Trophoblast cell (in vitro differentiated cells and primary cell): ENCODE data around the gene ZNF462.
A peak's percentile ranks its signal among the peaks of the same experiment; 100 is the strongest.

Experiments
- DNase-seq, 2 donors: peaks; one replicate each; pipeline ENCODE4 v3.0.0-alpha.2; 2016
- H2AFZ ChIP-seq: 2 replicates; pipeline ENCODE4 v1.6.1; 2013; ENCODE audit warnings: low read length, moderate library complexity, mild to moderate bottlenecking; ENCODE audit not compliant: insufficient read depth, poor library complexity
- H2AK5ac ChIP-seq: 2 replicates; pipeline ENCODE4 v1.6.1; 2013; ENCODE audit warnings: mild to moderate bottlenecking, low read length
- H2BK120ac ChIP-seq: 2 replicates; pipeline ENCODE4 v1.6.1; 2013; ENCODE audit warnings: low read length, mild to moderate bottlenecking, moderate library complexity; ENCODE audit not compliant: insufficient read depth, poor library complexity
- H2BK12ac ChIP-seq: 2 replicates; pipeline ENCODE4 v1.6.1; 2013; ENCODE audit warnings: mild to moderate bottlenecking, low read length, moderate library complexity
- H2BK5ac ChIP-seq: 2 replicates; pipeline ENCODE4 v1.6.1; 2013; ENCODE audit warnings: low read length, low read depth, moderate library complexity, mild to moderate bottlenecking; ENCODE audit not compliant: poor library complexity
- H3K14ac ChIP-seq: 2 replicates; pipeline ENCODE4 v1.6.1; 2013; ENCODE audit warnings: mild to moderate bottlenecking, low read length
- H3K18ac ChIP-seq: 2 replicates; pipeline ENCODE4 v1.6.1; 2013; ENCODE audit warnings: mild to moderate bottlenecking, low read length
- H3K23ac ChIP-seq: 2 replicates; pipeline ENCODE4 v1.6.1; 2013; ENCODE audit warnings: low read length
- H3K27ac ChIP-seq: 2 replicates; pipeline ENCODE4 v1.5.1; 2013; ENCODE audit warnings: low read depth, mild to moderate bottlenecking, inconsistent platforms, low read length, moderate library complexity
- H3K27me3 ChIP-seq: 2 replicates; pipeline ENCODE4 v1.6.1; 2013; ENCODE audit warnings: inconsistent platforms, mild to moderate bottlenecking, low read length, moderate library complexity; ENCODE audit not compliant: insufficient read depth
- H3K36me3 ChIP-seq, 2 experiments: 1 replicate in 1 of 2; 2 replicates in 1 of 2; pipeline ENCODE4 v1.6.1; 2013; ENCODE audit warnings: low read length in 2 of 2, mild to moderate bottlenecking in 2 of 2, moderate library complexity in 1 of 2; ENCODE audit not compliant: insufficient read depth in 2 of 2, control insufficient read depth in 1 of 2
- H3K4ac ChIP-seq: 2 replicates; pipeline ENCODE4 v1.6.1; 2013; ENCODE audit warnings: low read depth, mild to moderate bottlenecking, low read length, moderate library complexity
- H3K4me1 ChIP-seq, 2 experiments: 1 replicate in 1 of 2; 2 replicates in 1 of 2; pipeline ENCODE4 v1.6.1; 2013; ENCODE audit warnings: low read length in 2 of 2, mild to moderate bottlenecking in 2 of 2, moderate library complexity in 1 of 2; ENCODE audit not compliant: insufficient read depth in 2 of 2, control insufficient read depth in 1 of 2
- H3K4me2 ChIP-seq: 2 replicates; pipeline ENCODE4 v1.6.1; 2013; ENCODE audit warnings: inconsistent platforms, mild to moderate bottlenecking, low read length, moderate library complexity
- H3K4me3 ChIP-seq: 2 replicates; pipeline ENCODE4 v1.5.1; 2013; ENCODE audit warnings: mild to moderate bottlenecking, low read depth, low read length, inconsistent platforms
- H3K79me1 ChIP-seq: one replicate; pipeline ENCODE4 v1.6.1; 2013; ENCODE audit warnings: low read length
- H3K79me2 ChIP-seq: 2 replicates; pipeline ENCODE4 v1.6.1; 2013; ENCODE audit warnings: low read length, mild to moderate bottlenecking; ENCODE audit not compliant: control insufficient read depth, insufficient read depth, poor library complexity
- H3K9ac ChIP-seq: 2 replicates; pipeline ENCODE4 v1.6.1; 2013; ENCODE audit warnings: mild to moderate bottlenecking, low read length
- H3K9me3 ChIP-seq: 2 replicates; pipeline ENCODE4 v1.6.1; 2013; ENCODE audit warnings: low read depth, mild to moderate bottlenecking, control low read depth, inconsistent platforms, low read length; ENCODE audit not compliant: insufficient read depth
- H4K12ac ChIP-seq: 2 replicates; pipeline ENCODE4 v1.6.1; 2013; ENCODE audit warnings: low read depth, mild to moderate bottlenecking, low read length, moderate library complexity
- H4K8ac ChIP-seq: 2 replicates; pipeline ENCODE4 v1.6.1; 2013; ENCODE audit warnings: low read depth, mild to moderate bottlenecking, low read length, moderate library complexity
- H4K91ac ChIP-seq: one replicate; pipeline ENCODE4 v1.6.1; 2013; ENCODE audit warnings: low read depth, mild to moderate bottlenecking, low read length, moderate library complexity
- WGBS: extraction: QIAGEN DNeasy Blood & Tissue Kit; methylation state at CpG from one replicate; pipeline ENCODE4 v1.1.7; 2013; ENCODE audit warnings: missing lambda C conversion rate; ENCODE audit not compliant: insufficient read length, insufficient coverage; ENCODE audit errors: extremely low coverage; 5-methylcytosine and 5-hydroxymethylcytosine counted together

The ZNF462 gene

GRCh38 chr9:106860721-106861639 lies 2.0 kb upstream of the ZNF462 start:
- no CpG with 5 or more reads among the region's 51 CpGs for WGBS
- H3K79me2 ChIP-seq: peaks cover 43% of the 10 kb centered on the region
- H4K8ac ChIP-seq: peak overlapping the region; percentile 92
- peak overlapping the region; percentile 47 for H2AK5ac ChIP-seq
- H3K4me1 ChIP-seq: no peaks in the 10 kb centered on the region
- H3K4me2 ChIP-seq: peak overlapping the region; percentile 72
- H3K79me1 ChIP-seq: peaks cover 50% of the 10 kb centered on the region
- peak overlapping the region; percentile 87 for H3K14ac ChIP-seq
- peak overlapping the region; percentile 84 for H3K27ac ChIP-seq
- peak overlapping the region; percentile 91 for H4K12ac ChIP-seq
- no peaks in the 10 kb centered on the region for H3K36me3 ChIP-seq
- H2AFZ ChIP-seq: peak overlapping the region; percentile 58
- H2BK12ac ChIP-seq: peak overlapping the region; percentile 45
- no peak overlapping the region for H3K23ac ChIP-seq
- H3K9me3 ChIP-seq: no peaks in the 10 kb centered on the region
- peak overlapping the region; percentile 91 for H3K9ac ChIP-seq
- H3K18ac ChIP-seq: peak overlapping the region; percentile 76
- H4K91ac ChIP-seq: peak overlapping the region; percentile 90
- H2BK120ac ChIP-seq: peak overlapping the region; percentile 71
- peak overlapping the region; percentile 90 for H3K4ac ChIP-seq
- DNase-seq: peak; percentile 5 to 49
- peak overlapping the region; percentile 89 for H3K4me3 ChIP-seq
- H3K27me3 ChIP-seq: no peaks in the 10 kb centered on the region
- H2BK5ac ChIP-seq: peak overlapping the region; percentile 68

GRCh38 chr9:106861640-106862109 lies 1.3 kb upstream of the ZNF462 start:
- peak overlapping the region; percentile 68 for H2BK5ac ChIP-seq
- peak overlapping the region; percentile 56 for H3K18ac ChIP-seq
- peak overlapping the region; percentile 92 for H4K8ac ChIP-seq
- no peaks in the 10 kb centered on the region for H3K36me3 ChIP-seq
- DNase-seq: peak in 1 of 2 donors; percentile 29
- H4K12ac ChIP-seq: peak overlapping the region; percentile 36
- peaks cover 50% of the 10 kb centered on the region for H3K79me1 ChIP-seq
- H3K14ac ChIP-seq: peak overlapping the region; percentile 87
- no peak overlapping the region for H2BK12ac ChIP-seq
- H3K9me3 ChIP-seq: no peaks in the 10 kb centered on the region
- no peaks in the 10 kb centered on the region for H3K27me3 ChIP-seq
- peak overlapping the region; percentile 84 for H3K27ac ChIP-seq
- H2AFZ ChIP-seq: peak overlapping the region; percentile 14
- WGBS: no CpG with 5 or more reads among the region's 15 CpGs
- H2AK5ac ChIP-seq: peak overlapping the region; percentile 47
- H4K91ac ChIP-seq: peak overlapping the region; percentile 90
- H3K4me3 ChIP-seq: peak overlapping the region; percentile 89
- H2BK120ac ChIP-seq: peak overlapping the region; percentile 58
- H3K4me1 ChIP-seq: no peaks in the 10 kb centered on the region
- H3K23ac ChIP-seq: no peak overlapping the region
- H3K4me2 ChIP-seq: peak overlapping the region; percentile 72
- peak overlapping the region; percentile 91 for H3K9ac ChIP-seq
- peak overlapping the region; percentile 90 for H3K4ac ChIP-seq
- H3K79me2 ChIP-seq: peaks cover 43% of the 10 kb centered on the region

- Histone ChIP-seq H2AK5ac (peak overlapping the region; percentile 11), H3K79me2 (peaks cover 43% of the 10 kb centered on the region), H3K18ac (peak overlapping the region; percentile 70), H2AFZ (peak overlapping the region; percentile 14), H2BK12ac (no peak overlapping the region), H3K23ac (no peak overlapping the region), H2BK5ac (peak overlapping the region; percentile 93), H3K9ac (peak overlapping the region; percentile 91), H4K12ac (no peak overlapping the region), H3K14ac (peak overlapping the region; percentile 87), H3K4ac (peak overlapping the region; percentile 98), H3K36me3 (no peaks in the 10 kb centered on the region), H3K27ac (peak overlapping the region; percentile 84), H3K79me1 (peaks cover 50% of the 10 kb centered on the region), H4K91ac (peak overlapping the region; percentile 90), H4K8ac (peak overlapping the region; percentile 43), H3K27me3 (no peaks in the 10 kb centered on the region), H3K4me1 (no peaks in the 10 kb centered on the region), H2BK120ac (peak overlapping the region; percentile 78), H3K4me3 (peak overlapping the region; percentile 89), H3K9me3 (no peaks in the 10 kb centered on the region), H3K4me2 (peak overlapping the region; percentile 72)
- DNase-seq: peak in 1 of 2 donors; percentile 47
- no CpG with 5 or more reads among the region's 32 CpGs for WGBS
Observed at GRCh38 chr9:106862110-106862820, 701 bp upstream of the ZNF462 start.

GRCh38 chr9:106864373-106865143 lies 1.6 kb downstream of the ZNF462 start:
- Histone ChIP-seq H3K4me3 (peak overlapping the region; percentile 89), H3K27ac (peak overlapping the region; percentile 84), H2BK5ac (peak overlapping the region; percentile 93), H4K8ac (peak overlapping the region; percentile 41), H4K91ac (peak overlapping the region; percentile 90), H3K4me1 (peaks cover 5 to 8% of the 10 kb centered on the region in 2 experiments), H3K14ac (peak overlapping the region; percentile 87), H2BK12ac (peak overlapping the region; percentile 16), H3K18ac (peak overlapping the region; percentile 81), H3K23ac (no peak overlapping the region), H3K4ac (peak overlapping the region; percentile 98), H3K4me2 (peak overlapping the region; percentile 72), H3K27me3 (no peaks in the 10 kb centered on the region), H3K79me1 (peaks cover 50% of the 10 kb centered on the region), H4K12ac (peak overlapping the region; percentile 67), H3K36me3 (no peaks in the 10 kb centered on the region), H3K9ac (peak overlapping the region; percentile 86), H2AK5ac (no peak overlapping the region), H2BK120ac (peak overlapping the region; percentile 92), H3K79me2 (peaks cover 46% of the 10 kb centered on the region), H3K9me3 (no peaks in the 10 kb centered on the region), H2AFZ (no peak overlapping the region)
- DNase-seq: peak; percentile 17 to 28
- no CpG with 5 or more reads among the region's 11 CpGs for WGBS
